Keratinocyte (primary cell): ENCODE results near the gene TWIST1. TPM values are rescaled to one million over a fixed set of nuclear protein-coding genes. Genes with fewer than 3 reads are reported as not detected.

Source experiments
- DNase-seq: peaks from one replicate; pipeline ENCODE4 v3.0.0-alpha.2; 2011; ENCODE audit warnings: low read depth, missing footprints, low spot score
- FAIRE-seq: peaks from 2 replicates; lab custom pipeline; 2011; peaks lifted over from hg19 to GRCh38; lab: Jason Lieb, UNC
- H2AFZ ChIP-seq: 2 replicates; pipeline ENCODE4 v1.6.0; 2012; ENCODE audit warnings: low read length, control low read depth, inconsistent platforms; ENCODE audit not compliant: control insufficient read depth
- H3K27ac ChIP-seq: 2 replicates; pipeline ENCODE4 v1.5.1; 2011; ENCODE audit warnings: low read length; ENCODE audit not compliant: control insufficient read depth, insufficient read depth
- H3K27me3 ChIP-seq: 3 replicates; pipeline ENCODE4 v1.6.0; 2011; ENCODE audit warnings: low read length; ENCODE audit not compliant: control insufficient read depth, insufficient read depth; ENCODE audit errors: extremely low read depth
- H3K36me3 ChIP-seq, 2 experiments: 2 replicates in 1 of 2; 3 replicates in 1 of 2; pipeline ENCODE4 v1.5.1; 2011; ENCODE audit warnings: low read length in 2 of 2, mild to moderate bottlenecking in 1 of 2; ENCODE audit not compliant: control insufficient read depth in 2 of 2, insufficient read depth in 2 of 2; ENCODE audit errors: extremely low read depth in 1 of 2
- H3K4me1 ChIP-seq: 3 replicates; pipeline ENCODE4 v1.5.1; 2011; ENCODE audit warnings: low read length; ENCODE audit not compliant: control insufficient read depth, insufficient read depth; ENCODE audit errors: extremely low read depth
- H3K4me2 ChIP-seq: 3 replicates; pipeline ENCODE4 v1.6.0; 2011; ENCODE audit warnings: low read depth, low read length; ENCODE audit not compliant: control insufficient read depth, insufficient read depth; ENCODE audit errors: extremely low read depth
- H3K4me3 ChIP-seq, 3 experiments: fragments of 200-600 bp in 1 of 3; sonication (generic) in 1 of 3; 2 replicates in 2 of 3; 3 replicates in 1 of 3; pipeline ENCODE4 v1.5.1; 2011 to 2016; ENCODE audit warnings: low read length in 3 of 3, mild to moderate bottlenecking in 3 of 3, control low read depth in 2 of 3, inconsistent platforms in 1 of 3, low read depth in 1 of 3, mixed read lengths in 1 of 3, mixed run types in 1 of 3, moderate library complexity in 1 of 3; ENCODE audit not compliant: control insufficient read depth in 2 of 3, insufficient read depth in 2 of 3; ENCODE audit errors: extremely low read depth in 1 of 3
- H3K79me2 ChIP-seq: 2 replicates; pipeline ENCODE4 v1.6.0; 2012; ENCODE audit warnings: low read length; ENCODE audit not compliant: control insufficient read depth, insufficient read depth
- H3K9ac ChIP-seq: 3 replicates; pipeline ENCODE4 v1.6.0; 2011; ENCODE audit warnings: low read length; ENCODE audit not compliant: control insufficient read depth, insufficient read depth; ENCODE audit errors: extremely low read depth
- H3K9me1 ChIP-seq: 3 replicates; pipeline ENCODE4 v1.6.0; 2011; ENCODE audit warnings: low read length; ENCODE audit not compliant: control insufficient read depth, insufficient read depth; ENCODE audit errors: extremely low read depth
- H3K9me3 ChIP-seq: 2 replicates; pipeline ENCODE4 v1.5.1; 2012; ENCODE audit warnings: low read depth, low read length; ENCODE audit not compliant: control insufficient read depth
- H4K20me1 ChIP-seq: 3 replicates; pipeline ENCODE4 v1.6.0; 2011; ENCODE audit warnings: low read length; ENCODE audit not compliant: control insufficient read depth, insufficient read depth; ENCODE audit errors: extremely low read depth
- CTCF ChIP-seq, 3 experiments: IDR thresholded peaks in 1 of 3; conservative IDR thresholded peaks in 1 of 3; optimal IDR thresholded peaks in 1 of 3; 2 replicates in 2 of 3; 3 replicates in 1 of 3; pipeline versions ENCODE3 to v1.5.1; 2011; ENCODE audit warnings: low read length in 3 of 3, mild to moderate bottlenecking in 3 of 3, moderate library complexity in 2 of 3, control low read depth in 1 of 3, inconsistent platforms in 1 of 3; ENCODE audit not compliant: insufficient read depth in 2 of 3; ENCODE audit errors: extremely low read depth in 1 of 3
- EZH2 ChIP-seq: IDR thresholded peaks from one replicate; pipeline ENCODE4 v1.6.1; 2012; ENCODE audit warnings: inconsistent platforms, mild to moderate bottlenecking, low read length, moderate library complexity
- dilution Hi-C: fragments of 300-500 bp; cut with MboI; formaldehyde crosslinking; loops from one replicate; pipeline ENCODE4 v1.7.0; 2020; ENCODE audit warnings: low sequenced_read_pairs; ENCODE audit not compliant: extremely low pct_ligation_motif_present
- polyA plus RNA-seq, 5 experiments: library from polyadenylated mRNA; depleted of rRNA in 3 of 5; stranded (reverse) in 3 of 5; stranded (forward) in 1 of 5; unstranded in 1 of 5; fragments of >200 nt; gene quantifications; 1 replicate in 1 of 5; 2 replicates in 3 of 5; 3 replicates in 1 of 5; pipeline versions ENCODE4 v1.2.1 to v1.2.3, GENCODE V29; 2011 to 2012; ENCODE audit warnings: missing spikeins in 2 of 5, low read depth in 1 of 5, low replicate concordance in 1 of 5

The TWIST1 gene
- polyA plus RNA-seq, 1 donor (not counting 4 experiments of a cell fraction or from before 2014, with no cell fraction given): 1.5 TPM

- dilution Hi-C loops: no loop called here
- Histone ChIP-seq H3K9me3 (no peaks in the 10 kb centered on the region), H3K27me3 (peaks cover 30% of the 10 kb centered on the region), H3K27ac (no peak overlapping the region), H3K4me2 (no peak overlapping the region), H3K79me2 (no peaks in the 10 kb centered on the region), H3K9ac (no peak overlapping the region), H3K4me3 (no peak overlapping the region), H4K20me1 (no peaks in the 10 kb centered on the region), H3K4me1 (no peaks in the 10 kb centered on the region), H3K9me1 (no peaks in the 10 kb centered on the region), H3K36me3 (no peaks in the 10 kb centered on the region), H2AFZ (no peak overlapping the region)
- TF ChIP-seq CTCF (optimal IDR thresholded peaks at IDR 0.05 in 1 of 3, IDR thresholded peaks at IDR 0.05 in 1 of 3, conservative IDR thresholded peaks at IDR 0.05 in 1 of 3; ENCODE audit: extremely low read depth in 1 of 3, insufficient read depth in 2 of 3, low read length in 3 of 3) (no peak), EZH2 (no peak)
- no peak for FAIRE-seq
- DNase-seq: no peak
Measured at GRCh38 chr7:19139706-19140327, 22.4 kb upstream of the TWIST1 start.

- H3K4me2 ChIP-seq: no peak overlapping the region
- no peak overlapping the region for H3K9ac ChIP-seq
- no peaks in the 10 kb centered on the region for H3K27me3 ChIP-seq
- H3K4me1 ChIP-seq: no peaks in the 10 kb centered on the region
- no peaks in the 10 kb centered on the region for H3K36me3 ChIP-seq
- H3K9me3 ChIP-seq: no peaks in the 10 kb centered on the region
- dilution Hi-C loops: no loop called here
- no peak overlapping the region for H3K4me3 ChIP-seq
- no peak overlapping the region for H3K27ac ChIP-seq
- no peak for FAIRE-seq
- H3K79me2 ChIP-seq: no peaks in the 10 kb centered on the region
- no peaks in the 10 kb centered on the region for H3K9me1 ChIP-seq
- TF ChIP-seq EZH2 (no peak), CTCF (optimal IDR thresholded peaks at IDR 0.05 in 1 of 3, IDR thresholded peaks at IDR 0.05 in 1 of 3, conservative IDR thresholded peaks at IDR 0.05 in 1 of 3; ENCODE audit: extremely low read depth in 1 of 3, insufficient read depth in 2 of 3, low read length in 3 of 3) (no peak)
- no peak overlapping the region for H2AFZ ChIP-seq
- H4K20me1 ChIP-seq: no peaks in the 10 kb centered on the region
- no peak for DNase-seq
Measured at GRCh38 chr7:19133886-19134285, 16.4 kb upstream of the TWIST1 start.
